Measurements from ENCODE around the gene DENND1B.

DNA sequence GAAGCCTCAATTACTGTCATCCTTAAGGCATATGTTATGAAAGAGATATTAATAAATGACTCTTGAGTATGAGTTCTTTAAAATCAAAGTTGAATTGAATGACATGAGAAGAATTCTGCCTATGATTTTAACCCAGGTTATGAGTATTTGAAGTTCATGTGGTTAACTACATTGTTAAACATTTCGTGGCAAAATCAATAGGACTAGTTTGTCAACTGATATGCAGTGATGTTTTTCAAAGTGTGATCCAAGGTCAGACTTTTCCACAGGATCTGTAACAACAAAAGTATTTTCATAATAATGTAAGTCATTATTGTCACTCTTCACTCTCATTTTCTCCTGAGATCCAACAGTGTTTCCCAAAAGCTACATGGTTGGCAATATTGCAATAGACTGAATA, 189.5 kb downstream of the DENND1B start:
- TF ChIP-seq, protein P1, sequence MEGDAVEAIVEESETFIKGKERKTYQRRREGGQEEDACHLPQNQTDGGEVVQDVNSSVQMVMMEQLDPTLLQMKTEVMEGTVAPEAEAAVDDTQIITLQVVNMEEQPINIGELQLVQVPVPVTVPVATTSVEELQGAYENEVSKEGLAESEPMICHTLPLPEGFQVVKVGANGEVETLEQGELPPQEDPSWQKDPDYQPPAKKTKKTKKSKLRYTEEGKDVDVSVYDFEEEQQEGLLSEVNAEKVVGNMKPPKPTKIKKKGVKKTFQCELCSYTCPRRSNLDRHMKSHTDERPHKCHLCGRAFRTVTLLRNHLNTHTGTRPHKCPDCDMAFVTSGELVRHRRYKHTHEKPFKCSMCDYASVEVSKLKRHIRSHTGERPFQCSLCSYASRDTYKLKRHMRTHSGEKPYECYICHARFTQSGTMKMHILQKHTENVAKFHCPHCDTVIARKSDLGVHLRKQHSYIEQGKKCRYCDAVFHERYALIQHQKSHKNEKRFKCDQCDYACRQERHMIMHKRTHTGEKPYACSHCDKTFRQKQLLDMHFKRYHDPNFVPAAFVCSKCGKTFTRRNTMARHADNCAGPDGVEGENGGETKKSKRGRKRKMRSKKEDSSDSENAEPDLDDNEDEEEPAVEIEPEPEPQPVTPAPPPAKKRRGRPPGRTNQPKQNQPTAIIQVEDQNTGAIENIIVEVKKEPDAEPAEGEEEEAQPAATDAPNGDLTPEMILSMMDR (optimal IDR thresholded peaks at IDR 0.05 in 1 of 3, IDR thresholded peaks at IDR 0.05 in 1 of 3, conservative IDR thresholded peaks at IDR 0.05 in 1 of 3; ENCODE audit: extremely low read depth in 1 of 3, insufficient read depth in 2 of 3, low read length in 3 of 3) = no peak
- no peak for TF ChIP-seq EZH2 (IDR thresholded peaks at IDR 0.05; ENCODE audit: low read length)
